Stimulated activated CD4-positive, alpha-beta T cell treated with anti-CD3 and anti-CD28 coated beads, Interleukin-12 subunit alpha, Interleukin-12 subunit beta, amount 100 ng/mL, for 24 hours (primary cell): ENCODE data around the gene PHTF2.

Experiments
- DNase-seq, 2 experiments: peaks; one replicate each; pipeline ENCODE4 v3.0.0-alpha.2; 2020; ENCODE audit warnings: low read depth in 2 of 2

The PHTF2 gene

GRCh38 chr7:77931841-77932240, 133.3 kb downstream of the PHTF2 start:
- DNase-seq = no peak

- no peak for DNase-seq
Measured at GRCh38 chr7:77933394-77933793, 134.8 kb downstream of the PHTF2 start.

GRCh38 chr7:77935652-77936348, 137.2 kb downstream of the PHTF2 start:
- DNase-seq = no peak

GRCh38 chr7:77940647-77941046, 142.1 kb downstream of the PHTF2 start:
- DNase-seq = no peak

- no peak for DNase-seq
Measured at GRCh38 chr7:77942431-77942830, 143.9 kb downstream of the PHTF2 start.

- DNase-seq = no peak
Measured at GRCh38 chr7:77944183-77945182, 145.9 kb downstream of the PHTF2 start.

- DNase-seq = no peak
Measured at GRCh38 chr7:77950548-77950947, 152.0 kb downstream of the PHTF2 start.

- no peak for DNase-seq
Measured at GRCh38 chr7:77954773-77955555, 156.4 kb downstream of the PHTF2 start.

GRCh38 chr7:77958436-77958835, 159.9 kb downstream of the PHTF2 start:
- DNase-seq = no peak

GRCh38 chr7:77959080-77959479, 160.5 kb downstream of the PHTF2 start:
- DNase-seq = no peak

- no peak for DNase-seq
Measured at GRCh38 chr7:77960336-77960735, 161.8 kb downstream of the PHTF2 start.

GRCh38 chr7:77967429-77967828, 168.9 kb downstream of the PHTF2 start:
- no peak for DNase-seq

- DNase-seq = no peak
Measured at GRCh38 chr7:77971726-77972125, 173.2 kb downstream of the PHTF2 start.

GRCh38 chr7:77975672-77976480, 177.3 kb downstream of the PHTF2 start:
- no peak for DNase-seq

- no peak for DNase-seq
Measured at GRCh38 chr7:77979219-77979618, 180.6 kb downstream of the PHTF2 start.

- no peak for DNase-seq
Measured at GRCh38 chr7:77980087-77980713, 181.6 kb downstream of the PHTF2 start.

- DNase-seq = no peak
Measured at GRCh38 chr7:77982926-77983550, 184.5 kb downstream of the PHTF2 start.

GRCh38 chr7:77983973-77984372, 185.4 kb downstream of the PHTF2 start:
- no peak for DNase-seq

- no peak for DNase-seq
Measured at GRCh38 chr7:77985232-77985973, 186.8 kb downstream of the PHTF2 start.

GRCh38 chr7:77985974-77986339, 187.4 kb downstream of the PHTF2 start:
- no peak for DNase-seq
